Measurements from ENCODE around the gene ILDR1. TPM values are rescaled to one million over a fixed set of nuclear protein-coding genes. Genes with fewer than 3 reads are reported as not detected.

Gene ILDR1
- total and polyA plus RNA-seq, 2 of the 8 experiments (the other 6 are each of a cell fraction or from before 2014, with no cell fraction given) = 1.8 TPM

DNA sequence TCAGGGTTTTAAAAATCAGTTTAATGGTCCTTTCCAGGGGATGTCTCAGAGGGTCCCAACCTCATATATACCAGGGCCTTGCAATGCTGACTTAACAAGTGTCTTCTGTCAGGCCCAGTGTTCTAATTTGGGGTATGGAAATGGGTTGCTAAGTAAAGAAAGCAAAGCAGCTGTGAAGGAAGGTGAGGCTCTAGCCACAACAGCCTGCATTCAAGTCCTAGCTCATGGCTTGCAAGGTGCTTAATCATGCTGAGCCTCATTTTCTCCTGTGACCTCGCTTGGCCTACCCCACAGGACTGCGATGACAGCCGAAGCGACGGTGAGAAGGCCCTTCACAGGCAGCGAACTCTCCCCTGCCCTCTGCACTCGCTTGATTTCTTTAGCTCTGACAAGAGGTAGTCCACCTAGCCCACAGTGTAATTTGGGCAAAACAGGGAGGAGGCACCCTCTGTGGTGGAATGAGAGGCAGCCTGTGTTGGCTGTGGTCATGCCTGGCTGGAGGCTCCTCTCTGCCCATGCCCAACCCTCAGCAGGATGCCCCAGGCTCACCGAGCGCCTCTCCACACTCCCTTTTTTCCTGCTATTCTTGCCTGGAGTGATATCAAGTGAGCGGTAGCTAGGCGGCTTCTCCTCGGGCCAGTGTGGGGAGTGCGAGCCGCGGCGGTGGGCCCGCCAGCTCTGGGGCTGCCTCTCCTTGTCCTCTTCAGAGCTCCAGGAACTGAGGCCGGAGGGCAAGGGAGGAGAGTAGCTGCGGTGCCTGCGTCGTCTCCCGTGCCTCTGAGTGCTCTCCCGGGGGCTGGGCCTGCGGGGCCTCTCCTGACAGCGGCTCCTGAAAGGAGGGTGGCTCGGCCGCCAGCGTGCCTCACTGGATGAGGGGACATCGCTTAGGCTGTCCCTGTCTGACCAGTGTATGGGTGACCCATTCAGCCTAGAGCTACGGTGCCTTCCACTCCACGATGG lies 29.2 kb downstream of the ILDR1 start:
- peak overlapping the region; percentile 12; the same call in 1 of the 2 replicates for H2BK15ac ChIP-seq (ENCODE audit: low read length)
- H3K4me3 ChIP-seq (ENCODE audit: extremely low read depth in 1 of 4, insufficient read depth in 2 of 4, low read depth in 3 of 4, low read length in 4 of 4) = no peak overlapping the region
- H3K4me1 ChIP-seq (replicated peaks in 1 of 4; ENCODE audit: control insufficient read depth in 3 of 4, insufficient read depth in 4 of 4, low read length in 3 of 4) = peaks cover 0 to 6% (median 2%) of the 10 kb centered on the region in 4 experiments; a peak in 3 of 7 replicates
- no peak overlapping the region for H3K56ac ChIP-seq (replicated peaks; ENCODE audit: insufficient read length, low read depth, low read length)
- no peak overlapping the region for H2AK5ac ChIP-seq (ENCODE audit: low read depth, low read length)
- H3K27me3 ChIP-seq (replicated peaks in 1 of 4; ENCODE audit: control insufficient read depth in 3 of 4, extremely low read depth in 1 of 4, insufficient read depth in 3 of 4, low read length in 3 of 4) = no peaks in the 10 kb centered on the region
- H2BK5ac ChIP-seq (ENCODE audit: low read depth, low read length) = 0 out of 2 replicates have a peak overlapping the region, but pooled peaks have one; percentile 18
- H3K4ac ChIP-seq (replicated peaks; ENCODE audit: insufficient read length, low read depth, low read length) = no peak overlapping the region
- CTCF ChIA-PET (ENCODE audit: partially characterized antibody) = interaction anchor here (0.9 to 1.5 kb wide), 6 partner anchors 9 to 97 kb away, joined by 3 to 6 read pairs (median 3); no protein-coding TSS in a partner anchor
- H3K36me3 ChIP-seq (ENCODE audit: control insufficient read depth in 2 of 4, insufficient read depth in 4 of 4, low read length in 3 of 4) = no peaks in the 10 kb centered on the region
- H3K79me2 ChIP-seq (ENCODE audit: control insufficient read depth in 1 of 2, insufficient read depth in 2 of 2, low read length in 2 of 2) = no peaks in the 10 kb centered on the region
- POLR2A ChIA-PET (ENCODE audit: partially characterized antibody) = interaction anchor here (1.4 kb wide), 1 partner anchor 98 kb away, joined by 3 read pairs; no protein-coding TSS in a partner anchor
- no peak overlapping the region for H3K27ac ChIP-seq (ENCODE audit: low read depth, low read length)
- no peaks in the 10 kb centered on the region for H4K20me1 ChIP-seq (replicated peaks in 1 of 2; ENCODE audit: control insufficient read depth in 1 of 2, insufficient read depth in 2 of 2, low read length in 2 of 2)
- FAIRE-seq = no peak
- no peak overlapping the region for H2BK12ac ChIP-seq (ENCODE audit: low read depth, low read length)
- no peaks in the 10 kb centered on the region for H3K79me1 ChIP-seq (ENCODE audit: low read depth, low read length)
- no peak overlapping the region for H4K8ac ChIP-seq (ENCODE audit: extremely low read depth, insufficient read depth, low read length)
- no peak overlapping the region for H3K18ac ChIP-seq (ENCODE audit: extremely low read depth, low read length)
- no peak overlapping the region for H2BK20ac ChIP-seq (ENCODE audit: low read length)
- H3K14ac ChIP-seq (ENCODE audit: insufficient read length) = no peak overlapping the region
- no peak for DNase-seq (ENCODE audit: low read depth in 1 of 2, low spot score in 2 of 2)
- no peak overlapping the region for H3K23ac ChIP-seq (ENCODE audit: insufficient read length)
- no peak overlapping the region for H4K5ac ChIP-seq (ENCODE audit: insufficient read length, low read depth, low read length)
- 89% methylated on average over 22 of the region's 31 CpGs; no CpG with 5 or more reads in 1 of the 2 experiments for WGBS, 2 experiments (ENCODE audit: extremely low coverage in 1 of 2, insufficient coverage in 1 of 2, insufficient read length in 1 of 2, insufficient replicate concordance in 2 of 2, low coverage in 1 of 2, low lambda C conversion rate in 2 of 2, missing lambda C conversion rate in 1 of 2)
- H2BK120ac ChIP-seq (replicated peaks; ENCODE audit: low read depth, low read length) = no peak overlapping the region
- no peak overlapping the region for H3K9ac ChIP-seq (replicated peaks in 1 of 4; ENCODE audit: extremely low read depth in 1 of 4, low read depth in 3 of 4, low read length in 3 of 4)
- no peak overlapping the region for H3K4me2 ChIP-seq (ENCODE audit: insufficient read depth in 1 of 2, low read depth in 2 of 2, low read length in 2 of 2)
- H3K9me3 ChIP-seq (ENCODE audit: insufficient read depth in 2 of 2, low read depth in 1 of 2, low read length in 1 of 2) = no peaks in the 10 kb centered on the region
- H3K23me2 ChIP-seq (ENCODE audit: low read depth, low read length) = no peaks in the 10 kb centered on the region
- peak overlapping the region; percentile 20 for H4K91ac ChIP-seq (replicated peaks; ENCODE audit: insufficient read length, low read length)
- H2AFZ ChIP-seq (ENCODE audit: low read length) = no peak overlapping the region
- no peak for TF ChIP-seq POLR2AphosphoS5 (IDR thresholded peaks at IDR 0.05; ENCODE audit: low read depth, low read length)
- no peak for TF ChIP-seq POLR2A (IDR thresholded peaks at IDR 0.05; ENCODE audit: control extremely low read depth in 1 of 2, low read depth in 2 of 2, low read length in 2 of 2)
- TF ChIP-seq FOSL1 (IDR thresholded peaks at IDR 0.05; ENCODE audit: insufficient read depth, low read depth, low read length) = no peak
- no peak for TF ChIP-seq CTBP2 (IDR thresholded peaks at IDR 0.05; ENCODE audit: borderline replicate concordance, insufficient read depth, insufficient read length, low read length)
- TF ChIP-seq GABPA (IDR thresholded peaks at IDR 0.05; ENCODE audit: borderline replicate concordance, insufficient read depth, low read length) = no peak
- no peak for TF ChIP-seq CREB1 (IDR thresholded peaks at IDR 0.05)
- no peak for TF ChIP-seq TEAD4 (IDR thresholded peaks at IDR 0.05; ENCODE audit: low read depth, low read length)
- TF ChIP-seq EP300 (IDR thresholded peaks at IDR 0.05; ENCODE audit: borderline replicate concordance in 1 of 2, low read depth in 2 of 2, low read length in 2 of 2) = no peak
- no peak for TF ChIP-seq BCL11A (IDR thresholded peaks at IDR 0.05; ENCODE audit: low read depth in 2 of 2, low read length in 2 of 2)
- no peak for TF ChIP-seq MAX (IDR thresholded peaks at IDR 0.05)
- TF ChIP-seq KDM4A (IDR thresholded peaks at IDR 0.05; ENCODE audit: low read depth, low read length, severe bottlenecking) = no peak

Data from H1 (cell line).